SW480 (cell line): ENCODE results near the gene AKNA.

Experiments
- DNase-seq: peaks from one replicate; pipeline ENCODE4 v3.0.0-alpha.2; 2016; ENCODE audit warnings: low spot score

The AKNA gene

DNA sequence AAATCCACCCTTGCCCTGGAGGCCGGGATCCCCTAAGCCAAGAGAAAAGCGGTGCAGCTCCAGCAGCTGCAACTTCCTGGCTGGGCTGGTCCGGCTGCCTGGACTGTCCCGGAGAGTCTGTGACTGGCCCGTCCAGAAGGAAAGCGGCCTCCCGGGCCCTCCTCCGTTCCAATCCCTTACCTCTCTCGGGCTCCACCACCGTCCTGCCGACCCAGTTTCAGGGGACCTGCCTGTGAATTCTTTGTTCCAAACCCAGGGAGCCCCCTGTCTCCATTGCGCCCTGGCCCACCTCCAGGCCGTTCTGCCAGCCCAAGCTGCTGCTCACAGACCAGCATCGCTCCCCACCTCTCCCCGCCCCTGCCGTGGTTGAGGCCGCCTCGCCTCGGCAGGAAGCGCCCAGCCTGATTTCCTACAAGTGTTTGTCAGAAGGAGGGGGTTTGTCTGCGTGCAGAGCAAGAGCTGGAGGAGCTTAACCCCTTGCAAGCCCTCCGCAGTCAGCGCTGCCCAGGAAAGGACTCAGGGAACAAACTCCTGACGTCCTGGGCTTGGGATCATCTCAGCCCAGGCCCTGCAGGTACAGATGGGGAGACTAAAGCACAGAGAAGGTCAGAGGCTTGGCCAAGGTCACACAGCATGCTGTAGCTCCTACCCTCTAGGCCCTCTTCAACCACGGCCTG lies at the start of gene AKNA:
Gene AKNA, minus strand, starts transcription at position 303 of the 677 bp plus-strand sequence. CDS start 6,649 bp downstream, outside the sequence.
- no peak for DNase-seq

- DNase-seq, result no peak
Measured at GRCh38 chr9:114437401-114437893, 49.7 kb upstream of the AKNA start.

DNA sequence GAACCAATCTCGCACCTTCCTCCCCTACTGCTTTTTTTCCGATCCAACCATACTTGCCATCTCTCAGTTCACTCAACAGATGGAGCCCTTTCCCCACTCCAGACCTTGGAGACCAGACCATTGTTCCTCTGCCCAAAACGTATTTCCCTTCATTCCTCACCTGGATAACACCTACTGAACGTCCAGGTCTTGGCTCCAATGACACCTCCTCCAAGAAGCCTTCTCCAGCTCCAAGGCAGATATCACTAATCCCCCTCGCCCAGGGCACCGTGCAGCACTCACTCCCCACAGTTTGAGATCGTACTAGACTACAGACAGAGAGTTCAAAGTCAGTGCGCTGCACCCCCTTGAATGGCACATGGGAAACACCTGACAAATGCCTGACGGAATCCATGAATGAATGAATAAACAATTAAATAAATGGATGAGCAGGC lies 47.1 kb upstream of the AKNA start:
- DNase-seq, result peak; percentile 63

- DNase-seq, result no peak
Measured at GRCh38 chr9:114433720-114434255, 46.0 kb upstream of the AKNA start.

GRCh38 chr9:114433086-114433485 lies 45.3 kb upstream of the AKNA start:
- DNase-seq, result no peak

DNA sequence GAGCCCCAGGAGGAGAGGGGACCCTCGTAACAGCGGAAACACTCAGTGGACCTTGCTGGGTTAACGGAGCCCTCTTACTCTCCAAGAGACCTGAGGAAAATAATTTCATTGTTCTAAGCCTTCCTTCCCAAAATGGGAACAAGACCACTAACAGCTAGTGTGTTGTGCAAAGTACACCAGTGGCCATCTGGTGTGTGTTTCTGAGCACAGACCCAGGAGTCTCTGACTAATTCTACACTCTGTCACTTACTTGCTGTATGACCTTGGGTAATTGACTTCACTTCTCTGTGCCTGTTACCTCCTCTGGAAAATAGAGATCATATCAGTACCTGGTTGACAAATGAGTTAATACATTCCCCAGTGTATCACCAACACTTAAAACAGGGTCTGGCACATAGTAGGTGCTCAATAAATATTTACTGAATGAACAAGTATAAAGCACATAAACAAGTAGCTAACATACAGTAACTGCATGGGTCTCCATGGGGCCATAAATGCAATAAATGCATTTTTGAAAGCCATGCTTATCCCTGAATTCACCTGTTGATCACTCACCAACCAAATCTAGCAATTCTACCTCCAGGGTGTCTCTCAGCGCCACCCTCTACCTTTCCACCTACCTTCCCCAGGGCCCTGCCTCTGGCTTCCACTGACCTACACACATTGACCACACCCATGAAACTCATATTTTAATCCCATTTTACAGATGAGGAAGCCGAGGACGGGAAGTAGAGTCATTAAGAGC lies 44.7 kb upstream of the AKNA start:
- DNase-seq, result no peak

DNA sequence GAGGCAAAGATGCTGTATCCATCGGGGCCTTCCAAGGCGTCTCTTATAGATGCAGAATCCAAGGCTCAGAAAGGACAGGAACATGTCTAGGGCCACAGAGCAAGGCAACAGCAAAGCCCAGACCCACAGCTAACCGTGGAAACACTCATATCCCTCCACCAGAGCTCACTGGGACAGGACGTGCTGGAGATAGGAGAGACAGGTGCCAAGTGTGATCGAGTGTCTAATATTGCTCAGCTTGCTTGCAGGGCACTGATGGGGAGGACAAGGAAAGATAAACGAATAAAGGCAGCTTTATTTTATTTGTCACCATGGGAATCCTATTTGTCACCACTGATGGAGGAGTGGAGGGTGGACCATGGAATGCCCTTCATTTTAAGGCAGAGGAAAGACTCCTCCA lies 44.0 kb upstream of the AKNA start:
- no peak for DNase-seq

DNA sequence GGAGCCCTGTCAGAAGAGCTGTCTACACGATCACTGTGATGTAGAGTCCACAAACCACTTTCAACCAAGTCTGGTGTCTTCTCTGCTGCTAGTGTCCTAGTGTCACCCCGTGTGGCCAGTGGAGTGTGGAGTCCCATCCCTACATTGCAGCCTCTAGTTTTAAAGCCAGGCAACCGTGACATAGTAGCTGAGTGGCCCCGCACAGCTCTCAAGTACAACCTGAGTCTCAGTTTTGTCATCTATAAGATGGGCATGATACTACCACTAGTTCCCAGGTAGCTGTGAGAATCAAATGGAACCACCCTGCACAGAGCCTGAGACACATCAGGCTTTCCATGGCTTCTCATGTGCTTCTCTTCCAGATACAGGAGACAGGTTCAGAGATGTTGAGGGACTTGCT lies 43.2 kb upstream of the AKNA start:
- DNase-seq, result no peak

DNA sequence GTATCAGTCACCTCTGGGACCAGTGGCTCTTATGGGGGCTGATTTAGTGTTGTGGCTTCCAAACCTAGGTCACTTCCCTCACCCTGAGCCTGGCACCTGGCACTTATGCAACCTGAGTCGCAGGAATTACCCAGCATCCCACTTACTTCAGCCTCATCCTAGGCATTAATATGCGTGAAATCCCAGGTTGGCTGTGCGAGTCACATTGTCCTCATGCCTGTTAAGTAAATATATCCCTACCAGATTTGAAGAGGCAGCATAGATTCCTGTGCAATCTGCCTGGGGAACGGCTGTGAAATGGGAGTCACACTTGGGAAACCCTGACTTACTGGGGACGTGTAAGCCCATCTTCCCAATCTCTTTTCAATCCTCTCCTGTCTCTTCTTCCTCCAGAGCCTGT lies 42.7 kb upstream of the AKNA start:
- no peak for DNase-seq

DNA sequence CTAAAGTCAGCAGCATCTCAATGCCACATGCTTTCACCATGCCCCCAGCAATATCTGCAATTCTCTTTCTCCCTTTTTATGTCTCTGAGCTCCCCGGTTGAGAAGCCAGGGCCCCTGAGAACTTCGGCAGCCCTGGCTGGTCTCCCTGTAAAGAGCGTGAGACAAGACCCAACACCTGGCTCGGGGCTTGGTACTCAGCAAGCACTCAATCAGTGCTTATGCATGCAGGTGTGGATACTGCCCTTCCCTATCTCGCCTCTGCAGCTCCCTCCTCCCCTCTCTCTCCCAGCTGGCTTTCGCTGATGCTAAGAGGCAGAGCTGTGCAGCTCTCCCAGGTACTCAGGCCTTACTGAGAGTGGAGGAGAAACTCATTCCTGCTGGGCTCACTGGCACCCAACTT lies 41.7 kb upstream of the AKNA start:
- DNase-seq, result no peak

GRCh38 chr9:114428466-114428865 lies 40.7 kb upstream of the AKNA start:
- no peak for DNase-seq

DNA sequence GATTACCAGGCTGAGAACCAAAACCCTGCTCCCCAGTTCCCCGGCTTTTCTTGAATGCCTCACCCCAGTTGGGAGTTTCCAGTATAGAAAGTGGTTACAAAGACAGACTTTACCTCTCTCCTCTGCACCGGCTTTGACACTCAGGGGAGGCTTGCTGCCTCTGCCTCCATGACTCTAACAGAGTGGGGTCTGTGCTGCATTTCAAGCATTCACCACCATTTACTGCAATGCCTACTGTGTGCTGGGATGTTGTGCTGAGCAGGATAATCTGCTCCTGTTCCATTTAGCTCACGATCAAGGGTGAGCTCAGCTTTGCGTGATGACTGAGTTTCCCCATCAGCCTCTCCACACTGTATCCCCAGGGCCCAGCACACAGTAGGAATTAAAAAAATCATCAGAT lies 39.9 kb upstream of the AKNA start:
- no peak for DNase-seq

DNA sequence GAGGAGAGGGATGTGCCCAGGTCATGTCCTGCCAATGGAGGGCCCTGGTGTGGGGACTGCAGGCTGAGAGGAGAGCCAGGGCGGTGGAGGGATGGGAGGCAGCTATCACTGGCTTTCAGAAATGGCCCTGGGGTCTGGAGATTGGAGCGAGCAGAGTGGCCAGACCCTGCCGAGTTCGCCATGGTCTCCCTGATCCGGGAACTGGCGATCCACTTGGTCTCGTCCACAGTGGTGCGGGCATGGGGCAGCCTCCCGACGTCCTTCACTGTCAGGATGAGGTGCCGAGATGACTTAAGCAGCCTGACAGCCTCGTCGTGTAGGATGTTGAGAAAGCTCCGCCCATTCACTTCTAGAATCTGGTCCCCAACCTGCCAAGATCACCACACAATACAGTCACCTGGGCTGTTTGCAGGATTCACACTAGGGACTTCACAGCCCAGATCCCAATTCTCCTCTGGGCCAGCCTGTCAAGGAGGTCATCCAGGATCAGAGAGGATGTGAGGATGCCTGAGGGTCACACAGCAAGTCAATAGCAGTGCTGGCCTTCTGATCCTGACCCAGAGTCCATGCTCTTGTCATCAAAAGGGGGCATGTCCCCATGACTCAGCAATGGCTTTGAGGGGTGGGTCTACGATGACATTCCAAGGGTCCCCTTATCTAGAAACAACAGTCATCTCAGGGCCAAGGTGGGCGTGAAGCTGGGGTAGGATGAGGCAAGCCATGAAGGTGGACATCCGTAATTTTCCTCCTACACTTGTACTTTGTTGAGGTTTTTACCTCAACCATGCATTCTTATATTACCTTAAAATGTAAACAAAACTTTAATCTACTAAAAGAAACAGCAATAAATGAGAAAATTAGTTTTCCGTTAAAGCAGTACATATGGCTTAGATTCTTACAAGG lies 38.5 kb upstream of the AKNA start:
- no peak for DNase-seq

GRCh38 chr9:114425126-114425525 lies 37.3 kb upstream of the AKNA start:
- DNase-seq, result no peak

- no peak for DNase-seq
Measured at GRCh38 chr9:114424126-114424525, 36.3 kb upstream of the AKNA start.

- no peak for DNase-seq
Measured at GRCh38 chr9:114423181-114423580, 35.4 kb upstream of the AKNA start.

DNA sequence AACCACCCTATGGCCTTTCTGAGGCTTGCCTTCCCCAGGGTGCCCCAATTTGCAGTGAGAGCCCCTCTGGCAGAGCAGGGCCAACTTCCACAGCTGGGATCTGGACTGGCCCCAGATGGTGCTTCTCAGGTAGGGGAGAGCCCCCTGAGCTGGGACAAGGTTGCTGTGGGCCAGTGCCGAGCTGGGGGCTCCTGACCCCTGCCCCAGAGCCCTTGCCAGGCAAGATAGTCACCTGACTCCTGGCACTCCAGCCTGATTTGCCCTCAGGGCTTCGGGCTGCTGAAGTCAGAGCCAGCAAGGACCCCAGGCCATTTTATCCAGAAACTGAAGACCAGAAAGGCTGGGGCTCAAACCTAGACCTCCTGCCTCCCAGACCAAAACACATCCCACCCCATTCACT lies 33.4 kb upstream of the AKNA start:
- no peak for DNase-seq

DNA sequence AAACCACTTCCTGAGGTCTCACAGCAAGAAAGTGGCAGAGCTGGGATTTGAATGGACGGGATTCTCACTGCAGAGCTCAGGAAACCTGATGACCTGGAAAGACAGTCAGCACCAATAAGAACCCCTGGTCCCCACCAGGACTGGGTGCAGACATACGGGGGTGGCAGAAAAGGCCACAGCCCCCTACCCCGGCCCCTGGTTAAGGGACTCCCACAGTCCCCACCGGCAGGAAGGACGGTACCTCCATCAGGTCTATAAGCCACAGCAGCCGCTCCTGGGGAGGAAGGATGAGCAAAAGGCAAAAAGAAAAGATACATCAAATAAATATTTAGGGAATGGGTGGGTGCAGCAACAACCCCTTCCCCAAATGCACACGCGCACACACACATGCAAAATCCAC lies 32.0 kb upstream of the AKNA start:
- DNase-seq, result no peak

DNA sequence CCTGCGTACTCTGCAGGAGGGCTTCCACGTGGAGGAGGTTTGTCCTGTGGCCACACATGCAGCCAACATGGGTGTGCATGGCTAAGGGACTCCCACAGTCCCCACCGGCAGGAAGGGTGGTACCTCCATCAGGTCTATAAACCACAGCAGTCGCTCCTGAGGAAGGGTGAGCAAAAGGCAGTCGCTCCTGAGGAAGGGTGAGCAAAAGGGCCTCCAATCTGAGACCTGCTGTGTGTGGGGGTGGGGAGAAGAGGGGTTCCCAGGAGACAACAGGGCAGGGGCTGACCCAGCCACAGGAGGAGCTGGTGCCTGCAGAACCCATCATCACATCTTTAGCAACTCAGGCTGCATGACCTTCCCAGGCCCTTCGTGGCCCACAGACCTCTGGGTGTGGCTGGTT lies 30.3 kb upstream of the AKNA start:
- no peak for DNase-seq

DNA sequence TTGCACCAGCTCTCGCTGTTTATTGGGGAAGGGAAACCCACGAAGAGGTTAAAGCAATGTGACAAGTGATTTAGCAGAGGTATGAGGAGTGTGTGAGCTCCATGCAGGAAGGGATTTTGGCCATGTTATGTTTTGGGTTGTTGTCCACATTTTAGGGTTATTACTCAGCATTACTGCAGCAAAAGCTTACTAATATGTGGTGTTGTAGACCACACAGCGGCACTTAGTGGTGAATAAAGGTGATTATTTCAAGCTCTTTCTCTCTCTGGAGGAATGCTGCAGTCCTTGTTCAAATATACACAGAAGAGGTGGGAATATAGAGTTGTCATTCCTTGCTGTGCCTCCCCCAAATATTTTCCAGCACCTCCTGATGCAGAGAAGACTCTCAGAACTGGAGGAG lies 29.7 kb upstream of the AKNA start:
- no peak for DNase-seq

GRCh38 chr9:114416906-114417305 lies 29.1 kb upstream of the AKNA start:
- no peak for DNase-seq

DNA sequence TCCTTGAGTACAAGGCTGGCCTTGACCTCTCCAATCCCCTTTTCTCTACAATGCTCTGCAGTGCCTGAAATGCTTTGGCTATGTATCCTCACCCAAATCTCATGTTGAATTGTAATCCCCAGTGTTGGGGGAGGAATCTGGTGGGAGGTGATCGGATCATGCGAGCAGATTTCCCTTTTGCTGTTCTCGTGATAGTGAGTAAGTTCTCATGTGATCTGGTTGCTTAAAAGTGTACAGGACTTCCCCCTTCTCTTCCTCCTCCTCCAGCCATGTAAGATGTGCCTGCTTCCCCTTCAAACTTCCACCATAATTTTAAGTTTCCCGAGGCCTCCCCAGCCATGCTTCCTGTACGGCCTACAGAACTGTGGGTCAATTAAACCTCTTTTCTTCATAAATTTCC lies 28.5 kb upstream of the AKNA start:
- no peak for DNase-seq
